ENCODE measurements around the gene KIAA0232.
"Not testable (repeated sequence)": the region's sequence is repeated elsewhere in the genome, so short reads cannot be mapped to it uniquely, and the experiment has no call there.

Gene KIAA0232

GRCh38 chr4:6885953-6886557 is 103.5 kb downstream of the KIAA0232 start:
- peak; percentile 92 for DNase-seq (ENCODE audit: low spot score)

- no peak for DNase-seq (ENCODE audit: low spot score)
Observed at GRCh38 chr4:6886886-6887285, 104.4 kb downstream of the KIAA0232 start.

- peak; percentile 67 for DNase-seq (ENCODE audit: low spot score)
Observed at GRCh38 chr4:6887591-6888371, 105.3 kb downstream of the KIAA0232 start.

- no peak for DNase-seq (ENCODE audit: low spot score)
Observed at GRCh38 chr4:6888506-6889071, 106.1 kb downstream of the KIAA0232 start.

- no peak for DNase-seq (ENCODE audit: low spot score)
Observed at GRCh38 chr4:6889101-6889735, 106.7 kb downstream of the KIAA0232 start.

- no peak for DNase-seq (ENCODE audit: low spot score)
Observed at GRCh38 chr4:6889736-6890324, 107.3 kb downstream of the KIAA0232 start.

GRCh38 chr4:6890358-6890757 is 107.8 kb downstream of the KIAA0232 start:
- DNase-seq (ENCODE audit: low spot score), result no peak

GRCh38 chr4:6890971-6891370 is 108.4 kb downstream of the KIAA0232 start:
- DNase-seq (ENCODE audit: low spot score), result not testable (repeated sequence)

GRCh38 chr4:6891436-6892170 is 109.1 kb downstream of the KIAA0232 start:
- no peak for DNase-seq (ENCODE audit: low spot score)

GRCh38 chr4:6892190-6892908 is 109.8 kb downstream of the KIAA0232 start:
- DNase-seq (ENCODE audit: low spot score), result peak; percentile 45

GRCh38 chr4:6892909-6893202 is 110.3 kb downstream of the KIAA0232 start:
- DNase-seq (ENCODE audit: low spot score), result no peak

GRCh38 chr4:6893449-6894085 is 111.0 kb downstream of the KIAA0232 start:
- no peak for DNase-seq (ENCODE audit: low spot score)

- no peak for DNase-seq (ENCODE audit: low spot score)
Observed at GRCh38 chr4:6894086-6894478, 111.6 kb downstream of the KIAA0232 start.

GRCh38 chr4:6894528-6895498 is 112.3 kb downstream of the KIAA0232 start:
- DNase-seq (ENCODE audit: low spot score), result no peak

- no peak for DNase-seq (ENCODE audit: low spot score)
Observed at GRCh38 chr4:6896035-6896434, 113.5 kb downstream of the KIAA0232 start.

- DNase-seq (ENCODE audit: low spot score), result no peak
Observed at GRCh38 chr4:6898763-6899162, 116.2 kb downstream of the KIAA0232 start.

GRCh38 chr4:6900181-6900812 is 117.8 kb downstream of the KIAA0232 start:
- no peak for DNase-seq (ENCODE audit: low spot score)

- DNase-seq (ENCODE audit: low spot score), result no peak
Observed at GRCh38 chr4:6900956-6901355, 118.4 kb downstream of the KIAA0232 start.

GRCh38 chr4:6901669-6902317 is 119.3 kb downstream of the KIAA0232 start:
- no peak for DNase-seq (ENCODE audit: low spot score)

All from pons (tissue), 1 donor.